ENCODE measurements around the gene GMPR2.

GRCh38 chr14:24266344-24267244, 33.9 kb downstream of the GMPR2 start:
- TF ChIP-seq CTCF (IDR thresholded peaks at IDR 0.05) (no peak), POLR2A (IDR thresholded peaks at IDR 0.05) (no peak)

All from thyroid gland (tissue), 4 donors.